ENCODE data around the gene TFG.
"Not testable (repeated sequence)": the region's sequence is repeated elsewhere in the genome, so short reads cannot be mapped to it uniquely, and the experiment has no call there.

Gene TFG

DNA sequence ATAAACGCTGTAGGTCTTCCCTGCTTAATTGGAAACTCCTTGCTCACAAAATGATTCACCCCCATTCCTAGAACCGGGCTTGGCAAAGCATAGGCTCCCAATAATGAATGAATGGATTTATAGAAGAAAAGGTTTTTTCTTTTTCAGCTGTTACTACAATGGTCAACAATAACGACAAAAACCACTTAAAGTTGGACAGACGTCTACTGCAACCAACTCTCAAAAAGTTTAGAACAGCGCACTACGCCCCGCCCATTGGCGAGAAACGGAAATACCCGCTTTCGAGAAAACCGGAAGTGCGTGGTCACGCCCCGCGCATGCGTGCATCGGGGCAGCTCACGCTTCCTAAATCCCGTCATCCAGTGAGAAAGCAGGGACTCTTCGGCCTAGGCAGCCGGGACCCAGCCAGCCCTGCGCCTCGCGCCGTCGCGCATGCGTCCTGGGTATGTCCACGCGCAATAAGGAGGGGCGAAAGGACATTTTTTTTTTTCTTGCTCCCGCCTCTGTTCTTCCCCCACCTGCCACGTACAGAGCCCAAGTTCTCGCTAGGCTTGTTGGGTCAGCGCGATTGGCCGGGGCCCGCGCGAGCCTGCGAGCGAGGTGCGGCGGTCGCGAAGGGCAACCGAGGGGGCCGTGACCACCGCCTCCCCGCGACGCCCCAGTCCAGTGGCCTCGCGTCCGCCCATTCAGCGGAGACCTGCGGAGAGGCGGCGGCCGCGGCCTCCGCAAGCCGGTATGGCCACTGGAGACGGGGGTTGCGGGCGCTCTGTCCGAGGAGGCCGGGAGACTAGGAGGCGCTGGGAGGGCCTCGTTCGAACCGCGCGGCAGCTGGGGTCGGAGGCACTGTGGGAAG lies at the start of gene TFG:
TFG (plus strand) TSS at position 506 of the 853 bp plus-strand sequence. CDS start 4,192 bp downstream, outside the sequence.
- DNase-seq, result peak; percentile 100

DNA sequence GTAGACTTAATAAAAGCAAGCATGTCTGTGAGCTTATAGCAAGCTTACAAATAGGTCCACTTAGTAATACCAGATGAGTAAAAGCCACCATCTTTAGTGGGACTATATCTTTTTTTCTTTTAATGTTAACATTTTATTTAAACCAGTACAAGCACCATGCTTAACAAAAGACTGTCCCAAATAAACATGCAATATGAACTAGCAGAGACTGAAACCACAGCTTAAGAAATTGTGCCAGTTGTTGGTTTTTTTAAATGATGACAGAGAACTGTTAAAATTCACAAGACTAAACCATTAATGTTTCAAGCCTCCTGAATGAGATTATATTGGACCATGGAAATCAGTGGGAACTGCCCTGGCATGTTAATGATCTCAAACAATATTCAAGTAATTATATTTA lies 48.0 kb upstream of the TFG start:
- not testable (repeated sequence) for DNase-seq

DNA sequence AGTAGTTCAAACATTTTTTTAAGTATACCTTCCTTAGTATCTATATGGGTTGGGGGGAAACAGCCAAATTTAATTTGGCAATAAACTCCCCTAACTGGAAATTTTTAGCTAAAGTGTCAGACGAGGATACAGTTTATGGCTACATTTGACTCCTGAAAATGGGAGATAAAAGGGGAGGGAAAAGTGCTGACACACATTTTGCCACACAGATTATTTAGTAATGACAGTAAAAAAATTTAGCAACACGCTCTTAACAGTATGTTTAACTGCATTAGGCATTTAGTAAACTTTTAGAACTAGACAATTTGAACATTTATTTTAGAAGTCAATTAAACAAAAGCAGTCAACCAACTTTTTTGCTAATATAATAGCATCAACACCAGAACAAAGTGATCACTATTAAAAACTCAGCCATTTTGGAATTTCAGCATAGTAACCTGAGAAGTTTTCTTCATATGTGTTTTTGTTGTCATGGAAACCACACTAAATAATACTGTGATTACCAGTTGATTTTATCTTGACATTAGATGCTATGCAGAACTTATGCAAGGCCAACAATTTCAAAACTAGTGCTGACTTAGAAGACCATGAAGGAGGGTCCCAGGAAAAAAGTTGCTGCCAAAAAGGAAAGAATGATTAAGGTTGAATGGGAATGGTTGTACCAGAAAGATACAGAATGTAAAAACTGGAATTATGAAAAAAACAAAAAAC lies 47.0 kb upstream of the TFG start:
- no peak for DNase-seq

DNA sequence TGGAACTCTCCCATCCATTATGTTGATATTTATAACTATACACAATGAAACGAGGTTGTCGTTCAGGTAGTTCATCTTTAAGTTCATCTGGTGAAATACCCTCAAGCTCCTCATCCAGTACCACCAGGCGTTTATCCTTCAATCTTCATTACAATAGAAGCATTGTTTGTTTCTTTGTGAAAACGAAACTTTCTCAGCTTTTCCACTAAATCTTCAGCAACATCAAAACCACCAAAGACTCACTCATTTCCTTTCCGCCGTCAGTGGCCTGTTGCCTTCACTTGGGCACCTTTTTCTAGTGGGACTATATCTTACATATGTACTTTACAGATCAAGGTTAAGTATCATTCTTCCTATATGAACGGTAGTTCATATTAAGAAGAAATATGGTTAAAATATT lies 44.1 kb upstream of the TFG start:
- DNase-seq, result no peak

DNA sequence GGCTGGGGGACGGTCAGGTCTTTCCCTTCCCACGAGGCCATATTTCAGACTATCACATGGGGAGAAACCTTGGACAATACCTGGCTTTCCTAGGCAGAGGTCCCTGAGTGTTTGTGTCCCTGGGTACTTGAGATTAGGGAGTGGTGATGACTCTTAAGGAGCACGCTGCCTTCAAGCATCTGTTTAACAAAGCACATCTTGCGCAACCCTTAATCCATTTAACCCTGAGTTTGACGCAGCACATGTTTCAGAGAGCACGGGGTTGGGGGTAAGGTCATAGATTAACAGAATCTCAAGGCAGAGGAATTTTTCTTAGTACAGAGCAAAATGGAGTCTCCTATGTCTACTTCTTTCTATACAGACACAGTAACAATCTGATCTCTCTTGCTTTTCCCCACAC lies 42.6 kb upstream of the TFG start:
- not testable (repeated sequence) for DNase-seq

DNA sequence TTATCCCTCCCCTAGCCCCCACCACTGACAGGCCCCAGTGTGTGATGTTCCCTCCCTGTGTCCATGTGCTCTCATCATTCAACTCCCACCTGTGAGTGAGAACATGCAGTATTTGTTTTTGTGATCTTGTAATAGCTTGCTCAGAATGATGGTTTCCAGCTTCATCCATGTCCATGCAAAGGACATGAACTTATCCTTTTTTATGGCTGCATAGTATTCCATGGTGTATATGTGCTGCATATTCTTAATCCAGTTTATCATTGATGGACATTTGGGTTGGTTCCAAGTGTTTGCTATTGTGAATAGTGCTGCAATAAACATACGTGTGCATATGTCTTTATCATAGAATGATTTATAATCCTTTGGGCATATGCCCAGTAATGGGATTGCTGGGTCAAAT lies 42.0 kb upstream of the TFG start:
- not testable (repeated sequence) for DNase-seq

DNA sequence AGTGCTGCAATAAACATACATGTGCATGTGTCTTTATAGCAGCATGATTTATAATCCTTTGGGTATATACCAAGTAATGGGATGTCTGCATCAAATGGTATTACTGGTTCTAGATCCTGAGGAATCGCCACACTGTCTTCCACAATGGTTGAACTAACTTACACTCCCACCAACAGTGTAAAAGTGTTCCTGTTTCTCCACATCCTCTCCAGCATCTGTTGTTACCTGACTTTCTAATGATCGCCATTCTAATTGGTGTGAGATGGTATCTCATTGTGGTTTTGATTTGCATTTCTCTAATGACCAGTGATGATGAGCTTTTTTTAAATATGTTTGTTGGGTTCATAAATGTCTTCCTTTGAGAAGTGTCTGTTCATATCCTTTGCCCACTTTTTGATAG lies 38.3 kb upstream of the TFG start:
- not testable (repeated sequence) for DNase-seq

DNA sequence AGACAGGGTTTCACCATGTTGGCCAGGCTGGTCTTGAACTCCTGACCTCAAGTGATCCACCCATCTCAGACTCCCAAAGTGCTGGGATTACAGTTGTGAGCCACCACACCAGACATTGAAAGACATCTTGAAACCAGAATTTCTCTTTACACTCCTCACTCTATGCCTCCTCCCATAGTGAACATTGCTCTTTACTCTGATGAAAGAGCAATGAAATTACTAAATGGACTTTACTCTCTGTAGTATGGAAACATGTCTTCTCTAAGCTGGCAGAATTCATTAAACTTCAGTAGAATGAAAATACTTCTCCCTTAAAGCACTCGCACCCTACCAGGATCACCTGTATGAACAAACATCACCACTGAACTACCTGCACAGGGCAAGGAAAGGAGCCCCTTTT lies 27.8 kb upstream of the TFG start:
- no peak for DNase-seq

DNA sequence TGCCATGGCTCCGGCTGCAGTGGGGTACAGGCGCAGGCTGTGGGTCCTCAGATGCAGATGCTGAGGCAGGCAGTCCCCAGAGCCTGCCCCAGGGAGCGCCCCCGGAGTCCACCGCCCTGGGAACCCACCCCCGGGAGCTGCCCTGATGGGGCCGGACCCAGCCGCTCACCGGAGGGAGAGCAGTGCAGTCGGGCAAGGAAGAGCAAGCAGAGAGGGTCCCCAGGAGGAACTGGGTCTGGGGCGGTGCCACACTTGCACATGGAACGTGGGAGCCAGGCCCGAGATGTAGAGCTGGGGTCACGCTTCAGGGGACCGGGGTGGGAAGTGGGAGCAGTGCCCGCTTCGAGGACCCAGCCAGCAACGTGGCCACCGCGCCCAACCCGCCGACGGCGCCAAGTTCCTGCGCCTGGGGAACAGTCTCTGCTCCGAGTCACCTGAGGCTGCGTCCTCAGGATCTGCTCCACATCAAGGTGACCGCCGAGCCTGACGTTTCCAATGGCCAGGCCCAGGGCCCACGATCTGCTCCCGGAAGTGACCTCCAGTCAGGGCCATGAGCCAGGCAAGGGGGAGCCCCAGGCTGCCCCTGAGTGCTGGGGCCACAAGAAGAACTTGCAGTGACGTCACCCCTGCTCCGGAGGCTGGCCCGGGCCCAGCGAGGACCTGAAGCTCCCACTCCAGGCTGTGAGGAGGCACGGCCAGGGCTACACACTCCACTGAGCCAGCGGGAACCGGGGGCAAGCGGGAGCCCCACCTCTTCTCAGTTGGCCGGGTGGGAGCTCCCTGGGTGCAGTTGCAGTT lies 27.0 kb upstream of the TFG start:
- DNase-seq, result no peak

DNA sequence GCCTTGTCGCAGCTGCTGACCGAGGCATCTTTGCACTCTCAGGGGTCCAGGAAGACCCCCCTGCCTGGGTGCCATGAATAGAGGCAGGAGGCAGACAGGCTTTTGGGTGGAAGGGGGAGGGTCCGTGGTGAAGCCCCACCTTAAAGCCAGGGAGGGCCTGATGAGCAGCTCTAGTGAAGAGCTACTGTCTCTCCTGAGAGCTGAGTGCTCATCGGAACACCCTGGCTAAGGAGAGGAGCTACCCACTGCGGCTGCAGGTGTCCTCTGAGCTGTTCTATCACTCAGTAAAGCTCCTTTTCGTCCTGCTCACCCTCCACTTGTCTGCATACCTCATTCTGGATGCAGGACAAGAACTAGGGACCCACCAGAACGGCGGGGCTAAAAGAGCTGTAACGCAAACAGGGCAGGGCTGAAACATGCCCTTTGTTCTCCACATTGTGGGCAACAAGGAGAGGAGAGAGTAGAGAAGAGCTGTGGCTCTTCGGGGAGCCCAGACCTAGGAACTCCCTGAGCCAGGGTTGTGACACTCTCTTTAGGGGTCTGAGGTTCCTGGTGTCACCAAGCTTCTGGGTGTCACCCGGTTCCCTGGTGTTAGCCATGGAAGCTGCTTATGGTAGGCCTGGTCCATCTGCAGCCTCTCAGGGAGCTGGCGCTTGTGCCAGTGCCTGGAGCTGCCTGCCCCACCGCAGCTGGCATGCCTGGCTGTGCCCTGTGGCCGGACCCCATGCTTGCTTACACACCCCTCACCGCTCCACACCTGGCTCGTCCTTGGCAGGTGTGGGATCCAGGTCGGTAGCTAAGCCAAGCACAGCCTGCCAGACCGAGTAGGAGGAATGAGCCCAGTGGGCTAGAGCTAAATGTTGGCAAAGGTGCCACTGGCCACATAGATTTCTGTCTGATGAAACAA lies 26.2 kb upstream of the TFG start:
- no peak for DNase-seq

DNA sequence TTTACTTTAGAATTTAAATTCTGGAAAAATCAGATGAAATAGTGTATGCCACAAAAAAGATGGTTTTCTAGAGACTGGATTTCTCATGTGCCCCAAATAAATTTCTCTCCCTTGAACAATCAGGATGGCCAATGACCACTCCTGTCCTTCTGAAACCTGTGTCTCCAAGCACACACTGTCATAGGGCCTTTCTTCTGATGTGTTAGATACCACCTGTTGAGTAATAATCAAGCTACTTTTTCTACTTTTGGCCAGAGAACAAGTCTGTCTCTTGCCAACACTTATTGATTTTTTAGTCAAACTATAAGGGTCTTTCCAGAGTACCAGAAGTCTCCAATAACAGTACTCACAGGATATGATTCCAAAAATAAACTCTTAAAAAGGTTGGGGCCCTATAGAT lies 16.1 kb upstream of the TFG start:
- no peak for DNase-seq

DNA sequence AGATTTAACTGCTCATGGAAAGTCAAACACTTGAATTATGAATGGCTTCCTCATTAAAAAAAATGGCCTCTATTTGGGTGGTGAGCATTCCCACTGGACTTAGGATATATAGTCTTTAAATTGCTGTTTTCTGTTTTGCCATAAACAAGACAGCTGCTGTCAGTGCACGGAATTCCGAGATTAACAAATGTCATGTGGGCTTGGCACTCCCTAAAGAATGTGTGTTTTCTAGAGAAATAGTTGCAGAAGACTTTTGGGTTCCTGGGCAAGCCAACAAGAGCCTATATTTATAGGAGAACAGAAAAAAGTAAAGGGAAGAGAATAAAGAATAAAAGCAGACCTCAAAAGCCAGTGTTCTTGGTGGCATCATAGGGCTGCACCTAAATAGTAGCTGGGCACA lies 13.6 kb upstream of the TFG start:
- DNase-seq, result no peak

DNA sequence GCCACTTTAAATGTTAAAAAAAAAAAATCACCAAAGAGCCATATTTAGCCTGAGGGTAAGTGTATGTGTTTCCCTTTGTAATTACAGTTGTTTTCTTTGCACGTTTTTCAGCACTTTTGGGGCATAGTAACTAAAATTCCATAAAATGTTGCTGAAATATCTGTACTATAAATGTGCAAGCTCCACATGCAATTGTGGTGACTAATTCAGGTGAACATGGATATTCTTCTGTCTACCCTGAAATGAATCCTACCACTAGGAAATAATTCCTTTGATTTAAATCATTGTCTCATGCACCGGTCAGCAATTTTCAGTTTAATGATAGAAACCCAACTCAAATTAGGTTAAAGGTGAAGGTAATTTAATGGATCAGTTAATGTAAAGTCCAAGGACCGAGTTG lies 13.1 kb upstream of the TFG start:
- no peak for DNase-seq

DNA sequence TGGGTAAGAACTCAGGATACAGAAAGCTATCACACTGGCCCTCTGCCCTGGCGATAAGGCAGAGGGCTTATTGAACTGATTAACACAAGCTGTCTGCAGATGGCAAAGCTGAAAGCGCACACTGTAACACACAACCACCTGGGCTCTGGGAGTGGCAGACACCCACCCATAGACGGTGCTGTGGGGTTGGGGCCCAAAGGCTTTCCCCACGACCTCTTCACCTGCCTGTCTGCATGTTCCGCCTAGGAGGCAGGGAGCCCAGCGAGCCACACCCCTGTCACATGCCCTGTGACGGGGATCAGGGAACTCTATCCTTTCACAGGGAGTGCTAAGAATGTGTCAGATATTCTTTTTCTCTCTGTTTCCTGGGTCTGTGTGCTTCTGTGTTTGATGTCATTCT lies 12.1 kb upstream of the TFG start:
- no peak for DNase-seq

DNA sequence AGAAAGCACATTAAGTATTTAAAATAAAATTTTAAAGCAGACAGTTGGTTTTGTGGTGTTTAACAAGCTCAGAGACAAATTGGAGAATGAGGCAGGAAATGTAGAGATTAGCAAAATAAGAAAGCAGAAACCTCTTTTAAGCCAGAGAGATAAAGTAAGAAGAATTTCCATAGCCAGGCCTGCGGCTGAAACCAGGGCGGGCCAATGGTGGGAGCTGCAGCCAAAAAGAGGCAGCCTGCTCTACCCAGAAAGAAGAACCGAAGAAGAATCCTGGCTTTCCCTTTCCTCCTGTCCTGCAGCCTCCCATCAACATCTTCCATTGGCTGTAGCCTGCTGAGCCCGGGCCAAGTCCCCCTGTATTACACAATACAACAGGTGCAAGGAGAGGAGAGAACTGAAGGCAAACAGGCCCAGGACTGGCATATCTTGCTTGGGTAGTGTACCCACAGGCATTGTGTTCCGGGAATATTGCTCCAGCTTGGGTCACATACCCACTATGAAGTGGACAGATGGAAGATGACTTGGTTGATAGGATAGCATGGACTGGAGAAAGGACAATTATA lies 11.5 kb upstream of the TFG start:
- no peak for DNase-seq

DNA sequence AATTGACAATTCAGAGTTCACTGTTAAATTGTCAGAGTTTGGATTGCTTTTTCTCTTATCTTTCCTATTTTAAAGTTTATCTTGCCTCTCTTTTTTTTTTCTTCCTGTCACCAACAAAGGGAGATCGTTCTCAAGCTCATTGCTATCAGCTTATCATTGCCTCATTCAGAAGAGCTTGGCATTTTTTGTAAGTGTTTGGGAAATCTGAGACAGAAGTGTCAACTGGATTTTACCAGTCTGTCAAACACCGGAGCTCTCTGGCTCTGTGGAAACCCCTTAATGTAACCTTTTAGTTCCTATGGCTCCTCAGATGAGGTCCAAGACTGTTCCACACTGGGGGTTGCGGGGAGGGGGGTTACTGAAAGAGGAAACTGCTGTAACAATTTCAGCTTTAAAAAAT lies 10.6 kb upstream of the TFG start:
- no peak for DNase-seq

DNA sequence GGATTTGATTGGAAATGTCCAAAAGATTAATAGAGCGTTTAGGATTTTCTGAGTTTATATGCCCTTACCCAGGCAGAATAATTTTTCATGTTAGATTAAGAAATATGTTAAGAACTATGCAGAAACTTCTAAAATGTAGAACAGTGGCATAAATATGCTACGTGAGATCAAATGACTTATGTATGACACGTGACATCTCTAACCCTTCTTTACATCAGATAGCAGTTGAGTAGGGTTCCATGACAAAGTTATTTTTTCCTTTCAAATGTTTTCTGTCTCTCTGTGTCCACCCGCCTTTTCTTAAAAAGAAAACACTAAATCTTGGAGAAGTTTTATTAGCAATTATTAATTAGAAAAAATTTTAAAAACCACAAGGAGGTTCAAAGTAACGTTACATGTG lies 8.6 kb upstream of the TFG start:
- no peak for DNase-seq

DNA sequence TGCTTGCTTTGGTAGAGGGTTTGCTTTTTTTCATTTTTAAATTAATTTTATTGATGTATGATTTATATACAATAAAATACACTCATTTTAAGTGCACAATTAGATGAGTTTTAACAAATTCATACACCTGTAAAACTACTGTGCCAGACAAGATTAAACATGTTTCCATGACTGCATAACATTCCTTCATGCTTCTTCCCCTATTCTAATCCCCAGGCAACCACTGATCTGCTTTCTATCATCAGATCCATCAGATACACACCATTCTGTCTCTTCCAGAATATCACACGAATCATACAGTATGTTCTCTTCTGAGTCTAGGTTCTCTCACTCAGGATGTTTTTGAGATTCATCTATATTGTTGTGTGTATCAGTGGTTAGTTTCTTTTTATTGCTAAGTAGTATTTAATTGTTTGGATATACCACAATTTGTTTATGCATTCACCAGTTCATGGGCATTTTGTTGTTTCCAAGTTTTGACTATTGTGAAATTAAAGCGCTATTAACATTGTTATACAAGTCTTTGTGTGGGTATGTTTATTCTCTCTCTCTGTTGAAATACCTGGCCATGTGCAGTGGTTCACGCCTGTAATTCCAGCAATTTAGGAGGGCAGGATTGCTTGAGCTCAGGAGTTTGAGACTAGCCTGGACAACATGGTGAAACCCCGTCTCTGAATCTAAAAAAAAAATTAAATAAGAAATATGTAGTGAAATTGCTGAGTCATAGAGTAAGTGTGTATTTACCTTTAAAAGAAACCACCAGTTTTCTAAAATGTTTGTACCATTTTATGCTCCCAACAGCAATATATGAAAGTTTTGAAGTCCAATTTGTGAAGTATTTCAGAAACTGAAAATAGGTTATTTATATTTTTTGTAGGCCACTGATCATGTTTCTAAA lies 7.0 kb upstream of the TFG start:
- no peak for DNase-seq

DNA sequence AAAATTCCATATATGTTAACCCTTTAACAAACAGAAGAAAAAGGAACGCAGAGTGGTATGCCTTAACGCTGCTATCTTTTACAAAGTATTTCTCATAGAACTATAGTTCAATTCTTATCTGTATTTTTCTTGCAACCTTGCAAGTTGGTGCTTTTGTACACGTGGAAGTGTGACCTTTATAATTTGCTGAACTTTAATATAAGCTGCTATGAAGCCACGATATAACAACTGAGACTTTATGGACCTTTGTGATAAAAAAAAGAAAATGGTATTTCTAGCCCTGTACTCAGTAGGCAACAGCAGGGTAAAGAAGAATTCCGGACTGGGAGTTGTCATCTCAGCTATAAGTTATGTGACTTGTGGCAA lies 6.3 kb upstream of the TFG start:
- no peak for DNase-seq

DNA sequence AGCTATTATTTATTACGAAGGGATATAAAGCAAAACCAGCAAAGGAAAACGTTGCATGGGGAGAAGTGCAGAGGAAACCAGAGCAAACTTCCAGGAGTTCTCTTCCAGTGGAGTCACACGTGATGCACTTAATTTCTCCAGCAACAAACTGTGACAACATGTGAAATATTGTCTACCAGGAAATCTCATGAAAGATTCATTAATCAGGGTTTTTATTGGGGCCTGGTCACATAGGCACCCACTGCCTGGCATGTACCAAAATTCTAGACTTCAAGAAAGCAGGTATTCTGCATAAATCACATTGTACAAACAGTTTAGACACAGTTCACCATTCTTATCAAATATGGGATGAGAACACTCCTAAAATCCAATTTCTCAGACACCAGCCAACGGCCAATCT lies 5.4 kb upstream of the TFG start:
- no peak for DNase-seq

DNA sequence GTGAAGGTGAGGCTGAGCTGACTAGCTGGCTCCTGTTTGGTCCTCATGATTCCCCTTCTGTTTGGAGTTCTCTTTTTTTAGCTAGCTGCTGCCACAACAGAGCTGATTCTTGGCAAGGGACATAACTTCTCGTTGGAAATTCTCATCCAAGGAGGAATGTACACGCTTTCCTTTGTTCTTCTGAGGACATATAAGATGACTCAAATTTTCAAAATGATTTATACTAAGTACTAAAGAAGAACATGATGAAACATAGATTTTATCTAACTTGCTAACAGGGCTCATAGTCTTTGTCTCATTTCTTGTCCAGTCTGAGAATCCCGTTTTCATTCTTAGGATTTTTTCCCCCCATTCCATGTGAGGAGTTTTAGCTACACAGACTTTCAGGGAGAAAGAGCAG lies 2.9 kb upstream of the TFG start:
- DNase-seq, result no peak

Measured in suppressor macrophage treated with lipopolysaccharide for 4 hours (primary cell).